HPDE6-E6E7 (cell line): Measurements from ENCODE around the gene PDE2A.

Source experiments
- DNase-seq: peaks from one replicate; pipeline ENCODE4 v3.0.0; 2011; ENCODE audit warnings: missing footprints; ENCODE audit errors: extremely low spot score

The PDE2A gene

GRCh38 chr11:72635933-72636332 lies 38.3 kb downstream of the PDE2A start:
- DNase-seq = no peak

GRCh38 chr11:72635309-72635915 lies 38.8 kb downstream of the PDE2A start:
- DNase-seq = no peak

DNA sequence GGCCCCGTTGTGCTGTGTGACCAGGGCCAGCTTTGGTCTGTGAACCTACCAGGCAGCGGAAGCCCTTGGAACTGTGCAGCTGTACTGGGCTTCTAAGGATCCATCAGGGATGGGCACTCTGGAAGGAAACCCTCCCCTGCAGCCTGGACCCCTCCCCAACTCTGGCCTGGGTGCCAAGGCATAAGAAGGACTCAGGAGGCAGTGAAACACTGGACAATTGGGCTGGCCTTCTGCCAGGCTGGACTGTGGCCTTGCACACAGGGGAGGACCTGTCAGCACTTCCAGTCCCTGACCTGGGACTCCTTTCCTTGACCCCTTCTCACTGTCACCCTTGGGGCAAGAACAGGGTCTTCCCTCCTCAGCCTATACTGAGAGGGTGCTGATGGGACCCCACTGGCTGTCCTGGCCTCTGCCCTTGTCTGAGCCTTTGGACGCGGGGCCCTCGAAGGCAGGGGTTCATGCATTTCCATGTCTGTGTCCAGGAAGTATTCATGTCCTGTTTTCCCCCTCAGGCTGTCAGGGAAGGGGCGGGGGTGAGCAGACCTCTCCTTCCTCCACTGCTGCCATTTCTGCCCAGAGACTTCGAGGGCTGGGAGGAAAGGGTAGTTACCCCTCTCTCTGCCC lies 39.6 kb downstream of the PDE2A start:
- DNase-seq = no peak

DNA sequence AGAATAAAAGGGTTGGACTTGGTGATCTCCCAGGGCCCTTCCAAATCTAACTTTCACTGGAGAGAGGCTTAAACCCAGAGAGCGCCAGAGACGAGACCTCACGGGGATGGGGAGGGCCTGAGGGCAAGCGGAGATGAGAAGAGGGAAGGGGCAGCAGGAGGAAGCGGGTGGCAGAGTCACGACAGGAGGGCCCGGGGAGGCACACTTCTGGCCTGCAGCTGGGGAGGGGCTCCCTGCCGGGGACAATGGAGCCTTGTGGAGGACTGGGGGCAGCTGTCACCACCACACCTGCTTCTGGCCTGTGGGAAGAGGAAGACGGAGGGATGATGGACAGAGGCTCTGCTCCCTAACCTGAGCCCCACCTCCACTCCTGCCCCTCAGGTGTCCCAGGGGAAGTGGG lies 40.2 kb downstream of the PDE2A start:
- no peak for DNase-seq

DNA sequence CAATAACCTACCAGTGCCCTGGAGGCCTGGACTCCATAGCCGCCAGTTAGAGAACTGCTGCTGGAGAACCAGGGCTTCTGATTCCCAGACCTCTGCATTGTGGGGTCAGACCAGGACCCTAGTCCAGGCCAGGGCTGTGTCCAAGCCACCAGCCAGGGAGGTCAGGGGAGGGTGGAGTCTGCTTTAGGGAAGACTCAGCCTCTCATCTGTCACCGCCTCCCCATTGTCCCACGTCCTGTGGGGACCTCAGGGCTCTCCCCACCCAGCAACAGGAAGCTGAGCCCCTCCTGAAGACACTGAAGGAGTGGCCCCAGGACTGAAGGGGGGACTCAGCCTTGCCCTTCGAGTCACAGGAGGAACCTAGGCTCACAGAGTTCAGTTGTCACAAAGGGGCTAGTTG lies 41.2 kb downstream of the PDE2A start:
- DNase-seq = no peak

DNA sequence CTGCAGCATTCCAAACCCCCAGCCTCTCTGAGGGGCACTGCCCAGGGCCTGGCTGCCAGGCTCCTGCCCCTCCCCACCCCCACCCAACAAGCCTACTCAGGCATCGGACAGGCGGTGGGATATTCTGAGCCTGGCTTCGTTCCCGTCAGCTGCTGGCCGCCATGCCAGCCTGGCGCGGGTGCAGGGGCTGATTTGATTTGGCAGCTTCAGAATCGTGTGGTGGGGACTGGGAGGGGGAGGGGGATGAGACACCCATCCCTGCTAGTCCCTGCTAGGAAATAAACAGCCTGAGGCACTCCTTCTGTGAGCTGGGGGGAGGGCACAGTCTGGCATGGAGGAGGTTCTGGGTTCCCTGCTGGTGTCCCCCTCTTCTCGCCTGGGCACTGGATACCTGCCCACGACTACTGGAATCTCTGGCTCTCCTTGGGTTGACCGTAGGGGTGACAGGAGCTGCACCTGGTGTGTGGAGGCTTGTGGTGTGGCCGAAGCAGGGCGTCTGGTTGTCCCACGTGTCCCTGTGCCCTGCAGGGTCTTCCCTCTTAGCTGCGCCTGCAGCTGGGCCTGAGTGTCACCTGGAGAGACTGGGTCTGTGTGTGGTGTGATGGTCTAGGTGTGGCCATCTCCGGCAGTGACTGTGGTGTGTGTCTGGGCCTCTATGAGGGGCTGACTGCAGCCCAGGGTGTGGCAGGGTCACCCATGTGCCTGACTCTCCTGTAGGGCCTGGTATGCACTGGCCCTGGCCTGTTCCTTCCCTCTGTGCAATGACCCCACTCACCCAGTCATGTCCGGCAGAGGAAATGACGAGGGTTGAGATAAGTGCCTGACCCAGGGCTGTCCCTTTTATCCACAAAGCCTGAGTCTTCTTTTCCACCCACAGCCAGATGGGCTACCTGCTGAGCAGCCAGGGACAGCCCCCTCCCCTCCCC lies 42.2 kb downstream of the PDE2A start:
- DNase-seq = no peak

- no peak for DNase-seq
Measured at GRCh38 chr11:72630104-72630852, 43.9 kb downstream of the PDE2A start.

GRCh38 chr11:72629266-72629665 lies 45.0 kb downstream of the PDE2A start:
- DNase-seq = no peak

GRCh38 chr11:72627594-72628281 lies 46.5 kb downstream of the PDE2A start:
- DNase-seq = no peak

DNA sequence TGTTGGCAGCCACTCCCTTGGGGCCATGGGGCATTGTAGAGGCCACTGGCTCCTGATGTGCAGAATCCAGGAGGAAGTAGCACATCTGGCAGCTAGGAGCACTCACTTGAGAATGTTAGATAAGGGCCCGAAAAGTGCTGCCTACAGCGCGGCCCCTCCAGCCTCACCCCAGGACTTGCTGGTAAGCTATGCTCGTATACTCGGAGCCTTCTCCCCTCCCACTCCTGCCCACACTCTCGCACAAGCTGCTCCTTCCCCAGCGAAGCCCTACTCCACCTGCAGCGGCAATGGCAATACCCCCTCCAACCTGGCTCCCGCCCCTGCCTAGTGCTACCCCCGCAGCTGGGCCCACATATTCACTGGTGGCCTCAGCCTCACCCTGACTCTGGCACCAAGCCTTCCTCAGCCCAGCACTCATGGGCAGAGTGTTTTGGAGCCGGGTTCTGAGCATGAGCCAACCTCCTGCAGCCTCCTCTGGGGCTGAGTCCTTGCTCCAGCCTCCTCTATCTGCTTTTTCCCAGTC lies 47.7 kb downstream of the PDE2A start:
- DNase-seq = no peak

DNA sequence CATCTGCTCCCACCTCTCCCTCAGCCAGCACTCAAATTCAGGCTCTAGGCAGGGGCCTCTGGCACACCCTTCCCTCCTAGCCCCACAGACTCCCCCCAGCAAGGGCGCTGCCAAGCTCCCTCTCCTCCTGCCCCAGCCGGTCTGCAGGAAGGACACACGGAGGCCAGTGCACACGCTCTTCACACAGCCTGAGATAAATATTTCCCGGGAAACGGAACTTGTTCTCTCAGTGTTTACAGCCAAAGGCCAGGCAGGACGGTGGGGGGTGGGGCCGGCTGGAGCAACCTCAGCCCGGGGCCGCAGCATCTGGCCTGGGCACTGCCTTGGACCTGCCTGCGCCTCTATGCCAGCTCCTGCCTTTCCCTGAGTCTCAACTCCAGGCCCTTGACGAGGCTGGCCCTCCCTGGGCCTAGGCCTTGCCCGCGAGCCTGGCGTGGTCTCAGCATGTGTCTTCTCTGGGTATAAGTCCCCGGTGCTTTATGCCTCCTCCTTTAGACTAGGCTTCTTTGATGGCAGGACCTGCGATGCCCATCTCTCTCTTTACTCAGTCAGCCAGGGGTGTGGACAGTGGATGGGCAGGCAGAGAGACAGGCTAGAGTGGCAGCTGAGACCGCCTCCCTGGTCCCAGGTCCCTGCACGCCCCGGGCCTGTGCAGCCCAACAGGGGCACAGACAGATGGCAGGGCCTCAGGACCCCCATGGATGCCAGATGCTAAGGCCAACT lies 48.4 kb downstream of the PDE2A start:
- DNase-seq = no peak

DNA sequence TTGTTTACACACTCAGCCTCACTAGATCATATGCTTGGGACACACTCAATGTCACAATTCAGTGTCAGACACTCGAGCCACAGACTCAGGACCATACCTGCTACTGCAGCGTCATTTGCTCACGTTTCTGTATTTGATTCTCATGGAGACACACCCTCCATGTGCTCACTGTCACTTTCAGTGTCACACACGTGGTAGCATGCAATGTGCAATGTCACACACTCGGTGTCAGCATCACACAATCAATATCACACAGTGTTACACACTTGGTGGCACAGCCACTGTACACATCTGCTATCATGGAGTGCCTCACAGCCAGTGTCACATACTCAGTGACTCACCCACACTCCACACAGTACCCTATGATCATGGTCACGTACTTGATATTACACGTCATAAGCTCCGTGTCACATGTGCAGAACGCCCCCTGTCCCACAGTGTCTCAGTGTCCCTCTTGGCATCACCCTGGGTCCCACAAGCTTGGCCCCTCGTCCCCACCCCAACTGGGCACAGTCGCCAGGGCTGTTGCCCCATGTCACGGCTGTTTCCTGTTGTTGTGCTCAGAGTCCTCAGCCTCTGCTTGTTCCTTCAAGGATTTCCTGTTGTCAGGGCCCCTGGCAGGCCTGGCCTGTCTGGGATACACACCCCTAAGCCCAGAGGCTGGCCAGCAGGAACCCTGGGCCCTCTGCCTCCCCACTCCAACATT lies 49.6 kb downstream of the PDE2A start:
- no peak for DNase-seq

GRCh38 chr11:72623052-72623451 lies 51.2 kb downstream of the PDE2A start:
- no peak for DNase-seq

DNA sequence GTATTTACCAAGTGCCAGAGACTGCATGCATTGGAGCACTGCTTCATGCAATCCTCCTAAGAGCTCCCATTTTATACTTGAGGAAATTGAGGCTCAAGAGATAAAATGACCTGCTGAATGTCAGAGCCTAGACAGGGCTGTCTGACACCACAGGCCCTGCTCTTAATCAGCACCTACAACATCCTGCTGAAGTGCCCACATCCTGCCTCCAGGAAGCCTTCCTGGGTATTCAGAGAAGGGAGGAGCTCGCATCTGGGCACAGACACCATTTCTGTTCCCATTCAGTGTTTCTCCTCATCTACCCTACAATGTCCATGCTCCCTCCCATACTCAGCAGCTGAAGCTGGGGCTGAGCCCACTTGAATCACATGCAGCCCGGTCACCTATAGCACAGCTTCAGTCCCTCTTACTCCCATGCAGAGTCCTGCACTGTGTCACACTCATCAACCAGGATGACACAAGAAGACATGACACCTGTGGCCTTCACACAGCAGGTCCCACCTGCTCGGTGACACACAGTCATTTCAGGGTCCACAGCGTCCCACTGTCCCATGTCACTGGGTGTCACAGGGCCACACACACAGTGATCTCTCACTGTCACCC lies 53.1 kb downstream of the PDE2A start:
- no peak for DNase-seq

DNA sequence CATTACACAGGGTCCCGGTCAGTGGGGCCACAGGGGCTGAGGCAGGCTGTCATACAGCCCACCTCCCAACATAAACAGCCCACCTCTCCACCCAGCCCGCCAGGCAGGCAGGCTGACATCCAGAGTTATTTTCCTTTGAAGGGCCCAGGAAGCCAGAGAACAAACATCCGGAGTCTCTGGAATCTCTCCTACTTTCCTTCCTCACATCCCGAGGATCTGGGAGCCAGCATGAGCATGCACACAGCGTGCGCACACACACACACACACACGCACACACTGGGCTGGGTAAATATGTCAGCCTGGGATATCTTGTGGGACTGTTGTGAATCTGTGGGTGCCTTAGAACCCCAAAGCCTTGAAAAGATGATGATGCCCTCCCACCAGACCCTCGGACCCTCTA lies 55.4 kb downstream of the PDE2A start:
- no peak for DNase-seq

DNA sequence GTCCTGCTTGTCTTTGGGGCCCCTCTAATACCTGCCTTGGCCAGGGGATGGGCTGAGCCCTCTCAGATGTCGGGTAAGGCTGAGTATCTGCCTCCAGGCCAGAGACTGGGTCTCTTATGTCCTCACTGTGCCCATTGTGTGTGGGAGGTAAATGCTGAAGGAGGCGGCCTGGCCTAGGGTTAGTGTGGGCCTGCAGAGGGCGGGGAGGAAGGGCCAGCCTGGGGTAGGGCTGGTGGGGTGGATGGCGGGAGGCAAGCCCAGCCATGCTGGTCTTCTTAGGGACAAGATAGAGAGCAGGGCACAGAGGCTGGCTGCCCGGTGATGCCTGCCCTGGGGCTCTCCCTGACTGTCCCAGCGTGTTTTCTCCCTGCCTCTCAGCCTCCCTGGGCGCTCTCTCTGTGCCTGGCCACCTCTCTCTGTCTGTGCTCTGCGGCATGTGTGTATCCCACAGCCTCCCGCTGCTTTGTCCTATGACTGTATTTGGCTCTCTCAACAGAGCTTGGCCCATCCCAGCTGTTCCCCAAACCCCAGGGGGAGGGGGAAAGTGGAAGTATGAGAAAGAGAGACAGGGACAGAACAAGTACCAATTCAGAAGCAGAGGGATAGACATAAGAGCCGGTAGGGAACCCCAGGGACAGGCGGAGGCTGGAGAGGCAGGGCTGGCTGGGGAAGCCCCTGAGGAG lies 57.0 kb downstream of the PDE2A start:
- DNase-seq = no peak

DNA sequence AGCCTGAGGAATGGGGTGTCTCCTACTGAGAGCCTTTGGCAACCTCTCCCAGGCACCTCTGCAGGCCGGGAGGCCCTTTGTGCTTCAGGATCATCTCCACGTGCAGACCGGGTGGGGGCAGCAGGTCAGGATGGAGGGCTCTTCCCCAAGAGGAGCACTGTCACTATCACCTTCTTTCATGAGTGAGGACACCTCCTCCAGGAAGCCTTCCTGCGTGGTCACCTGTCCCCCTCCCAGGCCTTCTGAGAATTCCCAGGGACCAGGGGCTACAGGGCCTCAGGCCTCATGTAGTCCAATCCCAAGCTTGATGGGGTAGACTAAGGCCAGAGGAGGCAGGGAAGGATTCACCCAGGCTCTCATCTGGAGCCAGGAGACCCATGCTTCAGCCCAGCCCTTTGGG lies 57.6 kb downstream of the PDE2A start:
- no peak for DNase-seq

DNA sequence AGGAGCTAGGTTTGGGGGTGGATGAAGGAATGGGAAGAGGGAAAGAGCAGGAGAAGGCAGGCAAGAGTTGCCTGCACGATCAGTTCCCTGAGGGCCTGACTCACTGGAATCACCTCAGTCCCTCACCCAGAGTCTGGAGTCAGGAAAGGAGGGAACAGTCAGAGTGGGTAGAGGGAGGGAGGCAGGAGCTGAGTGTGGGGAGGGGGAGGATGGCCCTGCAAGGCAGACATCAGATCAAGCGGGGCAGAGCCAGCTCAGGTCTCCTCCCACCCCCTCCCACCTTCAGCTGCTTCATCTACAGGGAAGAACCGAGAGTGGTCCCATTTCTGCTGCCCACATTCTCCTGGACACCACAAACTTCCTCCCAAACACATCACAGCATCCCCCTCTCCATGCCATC lies 58.9 kb downstream of the PDE2A start:
- DNase-seq = no peak

DNA sequence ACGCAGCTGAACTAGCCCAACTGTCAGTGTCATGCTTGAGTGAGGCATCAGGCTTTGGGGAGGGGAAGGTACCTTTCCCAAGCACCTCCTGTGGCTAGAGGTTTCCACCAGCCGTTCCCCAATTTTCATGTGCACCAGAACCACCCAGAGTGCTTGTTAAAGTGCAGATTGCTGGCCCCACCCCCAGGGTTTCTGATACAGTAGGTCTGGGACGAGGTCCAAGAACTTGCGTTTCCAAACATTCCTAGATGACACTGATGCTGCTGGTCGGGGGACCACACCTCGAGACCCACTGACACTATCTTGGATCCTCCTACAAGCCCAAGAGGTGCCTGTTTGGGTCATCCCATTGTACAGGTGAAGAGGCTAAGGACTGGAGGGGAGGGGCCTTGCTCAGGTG lies 59.8 kb downstream of the PDE2A start:
- no peak for DNase-seq
